Measurements from ENCODE around the gene SMS.
"Not testable (repeated sequence)": the region's sequence is repeated elsewhere in the genome, so short reads cannot be mapped to it uniquely, and the experiment has no call there.

DNA sequence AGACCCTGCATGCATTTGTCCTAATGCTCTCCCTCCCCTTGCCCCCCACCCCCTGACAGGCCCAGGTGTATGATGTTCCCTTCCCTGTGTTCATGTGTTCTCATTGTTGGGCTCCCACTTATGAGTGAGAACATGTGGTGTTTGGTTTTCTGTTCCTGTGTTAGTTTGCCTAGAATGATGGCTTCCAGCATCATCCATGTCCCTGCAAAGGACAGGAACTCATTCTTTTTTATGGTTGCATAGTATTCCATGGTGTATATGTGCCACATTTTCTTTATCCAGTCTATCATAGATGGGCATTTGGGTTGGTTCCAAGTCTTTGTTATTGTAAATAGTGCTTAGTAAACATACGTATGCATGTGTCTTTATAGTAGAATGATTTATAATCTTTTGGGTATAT lies 10.0 kb downstream of the SMS start:
- not testable (repeated sequence) for TF ChIP-seq POLR2AphosphoS5, POLR2A (IDR thresholded peaks at IDR 0.05)
- TF ChIP-seq, protein P1, sequence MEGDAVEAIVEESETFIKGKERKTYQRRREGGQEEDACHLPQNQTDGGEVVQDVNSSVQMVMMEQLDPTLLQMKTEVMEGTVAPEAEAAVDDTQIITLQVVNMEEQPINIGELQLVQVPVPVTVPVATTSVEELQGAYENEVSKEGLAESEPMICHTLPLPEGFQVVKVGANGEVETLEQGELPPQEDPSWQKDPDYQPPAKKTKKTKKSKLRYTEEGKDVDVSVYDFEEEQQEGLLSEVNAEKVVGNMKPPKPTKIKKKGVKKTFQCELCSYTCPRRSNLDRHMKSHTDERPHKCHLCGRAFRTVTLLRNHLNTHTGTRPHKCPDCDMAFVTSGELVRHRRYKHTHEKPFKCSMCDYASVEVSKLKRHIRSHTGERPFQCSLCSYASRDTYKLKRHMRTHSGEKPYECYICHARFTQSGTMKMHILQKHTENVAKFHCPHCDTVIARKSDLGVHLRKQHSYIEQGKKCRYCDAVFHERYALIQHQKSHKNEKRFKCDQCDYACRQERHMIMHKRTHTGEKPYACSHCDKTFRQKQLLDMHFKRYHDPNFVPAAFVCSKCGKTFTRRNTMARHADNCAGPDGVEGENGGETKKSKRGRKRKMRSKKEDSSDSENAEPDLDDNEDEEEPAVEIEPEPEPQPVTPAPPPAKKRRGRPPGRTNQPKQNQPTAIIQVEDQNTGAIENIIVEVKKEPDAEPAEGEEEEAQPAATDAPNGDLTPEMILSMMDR (IDR thresholded peaks at IDR 0.05) = not testable (repeated sequence)
